Measurements from ENCODE around the gene DKK3. TPM values are rescaled to one million over a fixed set of nuclear protein-coding genes. Genes with fewer than 3 reads are reported as not detected.

Gene DKK3
- total and polyA plus RNA-seq, 7 donors = 2.8 to 10.5 (median 4.1) TPM

GRCh38 chr11:11988099-11988651 is 20.3 kb downstream of the DKK3 start:
- ATAC-seq = no peak
- no peak overlapping the region for H3K4me3 ChIP-seq
- no peak for TF ChIP-seq CTCF (IDR thresholded peaks at IDR 0.05)
- intact Hi-C loops (cut with DNase I) = no loop called here
- H3K4me1 ChIP-seq = no peaks in the 10 kb centered on the region
- no peak for DNase-seq
- H3K27ac ChIP-seq = no peak overlapping the region
- 82 to 84% (median 84%) methylated on average over 7 of the region's 7 CpGs for WGBS, 3 donors
- peaks cover 0 to 2% (median 0%) of the 10 kb centered on the region in 3 donors for H3K27me3 ChIP-seq (ENCODE audit: insufficient read depth in 3 of 3, low read length in 2 of 3)
- no peaks in the 10 kb centered on the region for H3K9me3 ChIP-seq
- H3K36me3 ChIP-seq (ENCODE audit: insufficient read depth in 1 of 2, low read depth in 1 of 2) = no peaks in the 10 kb centered on the region

GRCh38 chr11:11987503-11988022 is 20.9 kb downstream of the DKK3 start:
- H3K4me1 ChIP-seq = no peaks in the 10 kb centered on the region

GRCh38 chr11:11985954-11986949 is 22.2 kb downstream of the DKK3 start:
- H3K4me3 ChIP-seq = no peak overlapping the region
- 76 to 79% (median 78%) methylated on average over 9 of the region's 9 CpGs for WGBS, 3 donors
- no peak for DNase-seq
- H3K27ac ChIP-seq = no peak overlapping the region
- H3K27me3 ChIP-seq (ENCODE audit: insufficient read depth in 3 of 3, low read length in 2 of 3) = no peaks in the 10 kb centered on the region
- intact Hi-C loops (cut with DNase I) = no loop called here
- no peaks in the 10 kb centered on the region for H3K36me3 ChIP-seq (ENCODE audit: insufficient read depth in 1 of 2, low read depth in 1 of 2)
- TF ChIP-seq CTCF (IDR thresholded peaks at IDR 0.05) = no peak
- no peaks in the 10 kb centered on the region for H3K9me3 ChIP-seq
- ATAC-seq = no peak
- no peaks in the 10 kb centered on the region for H3K4me1 ChIP-seq

More at GRCh38 chr11:11987503-11988022, 20.9 kb downstream of the DKK3 start:
- DNase-seq (no peak), ATAC-seq (no peak)
- 77 to 91% (median 85%) methylated on average over 1 of the region's 1 CpG for WGBS, 3 donors
- Histone ChIP-seq H3K9me3 (no peaks in the 10 kb centered on the region), H3K4me3 (no peak overlapping the region), H3K27me3 (ENCODE audit: insufficient read depth in 3 of 3, low read length in 2 of 3) (peaks cover 0 to 2% (median 0%) of the 10 kb centered on the region in 3 donors), H3K27ac (no peak overlapping the region), H3K36me3 (ENCODE audit: insufficient read depth in 1 of 2, low read depth in 1 of 2) (no peaks in the 10 kb centered on the region)
- intact Hi-C loops (cut with DNase I) = no loop called here
- TF ChIP-seq CTCF (IDR thresholded peaks at IDR 0.05) = peak; percentile 4

- DNase-seq = peak in 1 of 2 donors; percentile 31
- Histone ChIP-seq H3K27ac (no peak overlapping the region), H3K4me3 (no peak overlapping the region), H3K9me3 (no peaks in the 10 kb centered on the region), H3K36me3 (ENCODE audit: insufficient read depth in 1 of 2, low read depth in 1 of 2) (no peaks in the 10 kb centered on the region), H3K4me1 (no peaks in the 10 kb centered on the region), H3K27me3 (ENCODE audit: insufficient read depth in 3 of 3, low read length in 2 of 3) (no peaks in the 10 kb centered on the region)
- TF ChIP-seq CTCF (IDR thresholded peaks at IDR 0.05) = no peak
- ATAC-seq = no peak
- WGBS, 3 donors = 85 to 92% (median 89%) methylated on average over 8 of the region's 8 CpGs
- intact Hi-C loops (cut with DNase I) = no loop called here
Measured at GRCh38 chr11:11985016-11985715, 23.3 kb downstream of the DKK3 start.
